NCI-H345 treated with DMSO at 0.1 percent for 48 hours (cell line): ENCODE measurements around the gene ZNF791.
"Not testable (repeated sequence)": the region's sequence is repeated elsewhere in the genome, so short reads cannot be mapped to it uniquely, and the experiment has no call there.

Experiments
- DNase-seq: peaks from one replicate; lab custom pipeline; 2025; ENCODE audit not compliant: unreplicated experiment; lab: John Stamatoyannopoulos, UW

ZNF791 gene

GRCh38 chr19:12610540-12611360 is at the start of gene ZNF791, which contains the start of gene ZNF490:
TSS of gene ZNF791 (plus strand) at chr19:12610920. CDS start at chr19:12611080, 160 bp downstream.
TSS of gene ZNF490 (minus strand) at chr19:12610813. CDS start at chr19:12610680, 133 bp downstream.
- peak; percentile 49 for DNase-seq

GRCh38 chr19:12564016-12564664 is 46.6 kb upstream of the ZNF791 start:
- DNase-seq, result no peak

- DNase-seq, result not testable (repeated sequence)
Measured at GRCh38 chr19:12566380-12566779, 44.3 kb upstream of the ZNF791 start.

GRCh38 chr19:12567951-12568350 is 42.8 kb upstream of the ZNF791 start:
- DNase-seq, result no peak

- no peak for DNase-seq
Measured at GRCh38 chr19:12574036-12574435, 36.7 kb upstream of the ZNF791 start.

GRCh38 chr19:12578641-12579040 is 32.1 kb upstream of the ZNF791 start:
- no peak for DNase-seq

GRCh38 chr19:12580180-12580694 is 30.5 kb upstream of the ZNF791 start:
- no peak for DNase-seq

GRCh38 chr19:12581100-12581499 is 29.6 kb upstream of the ZNF791 start:
- DNase-seq, result no peak

GRCh38 chr19:12596485-12596884 is 14.2 kb upstream of the ZNF791 start:
- DNase-seq, result no peak

GRCh38 chr19:12596927-12597548 is 13.7 kb upstream of the ZNF791 start:
- no peak for DNase-seq

GRCh38 chr19:12597594-12597993 is 13.1 kb upstream of the ZNF791 start:
- DNase-seq, result no peak

GRCh38 chr19:12603714-12604113 is 7.0 kb upstream of the ZNF791 start:
- DNase-seq, result no peak

- DNase-seq, result no peak
Measured at GRCh38 chr19:12606796-12607195, 3.9 kb upstream of the ZNF791 start.

GRCh38 chr19:12607631-12608030 is 3.1 kb upstream of the ZNF791 start:
- DNase-seq, result no peak

- DNase-seq, result peak; percentile 0
Measured at GRCh38 chr19:12611361-12611699, 610 bp downstream of the ZNF791 start.

GRCh38 chr19:12617646-12618045 is 6.9 kb downstream of the ZNF791 start:
- no peak for DNase-seq

- DNase-seq, result not testable (repeated sequence)
Measured at GRCh38 chr19:12621253-12622024, 10.7 kb downstream of the ZNF791 start.

- no peak for DNase-seq
Measured at GRCh38 chr19:12623361-12624031, 12.8 kb downstream of the ZNF791 start.

- no peak for DNase-seq
Measured at GRCh38 chr19:12626958-12627357, 16.2 kb downstream of the ZNF791 start.
